AG09309 (cell line): ENCODE data around the gene UQCC2.

Experiments used
- DNase-seq: peaks from one replicate; pipeline ENCODE4 v3.0.0-alpha.2; 2010; ENCODE audit warnings: low read depth
- H3K4me3 ChIP-seq: 2 replicates; pipeline ENCODE4 v1.5.1; 2011; ENCODE audit warnings: mild to moderate bottlenecking, low read depth, low read length, moderate library complexity; ENCODE audit not compliant: control insufficient read depth
- CTCF ChIP-seq: IDR thresholded peaks from 2 replicates; pipeline ENCODE4 v1.5.1; 2011; ENCODE audit warnings: mild to moderate bottlenecking, low read depth, low read length, inconsistent platforms; ENCODE audit not compliant: insufficient read depth, control insufficient read depth; ENCODE audit errors: missing control alignments

UQCC2 gene

GRCh38 chr6:33665957-33666356, 45.5 kb downstream of the UQCC2 start:
- no peak overlapping the region for H3K4me3 ChIP-seq
- no peak for DNase-seq
- no peak for TF ChIP-seq CTCF

GRCh38 chr6:33664506-33665057, 46.9 kb downstream of the UQCC2 start:
- DNase-seq, result no peak
- H3K4me3 ChIP-seq, result no peak overlapping the region
- TF ChIP-seq CTCF, result no peak

- TF ChIP-seq CTCF, result no peak
- H3K4me3 ChIP-seq, result no peak overlapping the region
- no peak for DNase-seq
These were observed 47.6 kb downstream of the UQCC2 start for GRCh38 chr6:33663727-33664449.

- DNase-seq, result no peak
- TF ChIP-seq CTCF, result no peak
These were observed 48.5 kb downstream of the UQCC2 start for GRCh38 chr6:33663028-33663427.

GRCh38 chr6:33662318-33662717, 49.2 kb downstream of the UQCC2 start:
- TF ChIP-seq CTCF, result no peak
- no peak overlapping the region for H3K4me3 ChIP-seq
- DNase-seq, result no peak

More at GRCh38 chr6:33663028-33663427, 48.5 kb downstream of the UQCC2 start:
- no peak overlapping the region for H3K4me3 ChIP-seq

- TF ChIP-seq CTCF, result no peak
- no peak overlapping the region for H3K4me3 ChIP-seq
- no peak for DNase-seq
These were observed 50.2 kb downstream of the UQCC2 start for GRCh38 chr6:33661106-33661838.
